K562 (cell line): ENCODE measurements around the gene AMFR. TPM values are rescaled to one million over a fixed set of nuclear protein-coding genes. Genes with fewer than 3 reads are reported as not detected.

Experiments used
- ATF3 ChIP-seq, 2 experiments: fragments of 450-650 bp in 1 of 2; sonication (generic) in 1 of 2; formaldehyde crosslinking in 1 of 2; IDR thresholded peaks in 1 of 2; conservative IDR thresholded peaks in 1 of 2; 2 replicates each; pipeline versions ENCODE4 v1.6.1 to v1.8.1; 2016 to 2023; ENCODE audit warnings: mild to moderate bottlenecking in 2 of 2, moderate library complexity in 2 of 2, inconsistent platforms in 1 of 2, missing genetic modification reagents in 1 of 2
- BCL6 ChIP-seq: fragments of 250-450 bp; sonication (Bioruptor Pico); IDR thresholded peaks from 2 replicates; pipeline ENCODE4 v1.4.0; 2020
- CCNT2 ChIP-seq: IDR thresholded peaks from 2 replicates; pipeline ENCODE4 v1.6.1; 2011; ENCODE audit warnings: borderline replicate concordance, low read depth, mild to moderate bottlenecking, moderate library complexity, mixed read lengths, low read length; ENCODE audit not compliant: insufficient read length; ENCODE audit errors: extremely low read depth
- CHAMP1 ChIP-seq: fragments of 450-650 bp; IDR thresholded peaks from 2 replicates; pipeline ENCODE4 v1.6.1; 2016; ENCODE audit warnings: mild to moderate bottlenecking
- CHCHD3 ChIP-seq: fragments of 250-450 bp; sonication (Bioruptor Pico); IDR thresholded peaks from 2 replicates; pipeline ENCODE4 v2.1.2; 2022; ENCODE audit warnings: mild to moderate bottlenecking
- EP400 ChIP-seq: fragments of 450-650 bp; IDR thresholded peaks from 2 replicates; pipeline ENCODE4 v1.6.1; 2017; ENCODE audit warnings: antibody characterized with exemption, mild to moderate bottlenecking, moderate library complexity
- FOS ChIP-seq: IDR thresholded peaks from 3 replicates; pipeline ENCODE4 v1.6.1; 2011; ENCODE audit not compliant: insufficient read length; ENCODE audit errors: extremely low read depth
- HDAC1 ChIP-seq, 2 experiments: fragments of 450-650 bp; IDR thresholded peaks; 2 replicates each; pipeline ENCODE4 v1.6.1; 2016 to 2017; ENCODE audit warnings: inconsistent platforms in 1 of 2, mild to moderate bottlenecking in 1 of 2, moderate library complexity in 1 of 2
- MAFF ChIP-seq: IDR thresholded peaks from 2 replicates; pipeline ENCODE4 v1.6.1; 2012; ENCODE audit warnings: low read length, improper control_type of control experiment
- MAFG ChIP-seq: fragments of 450-650 bp; conservative IDR thresholded peaks from 2 replicates; pipeline ENCODE4 v1.6.1; 2016; ENCODE audit warnings: missing genetic modification characterization, missing compliant biosample characterization
- NCOA2 ChIP-seq, 2 experiments: fragments of 450-650 bp; IDR thresholded peaks; 2 replicates each; pipeline ENCODE4 v1.6.1; 2018; ENCODE audit warnings: mild to moderate bottlenecking in 2 of 2, moderate library complexity in 1 of 2; ENCODE audit not compliant: partially characterized antibody in 2 of 2
- NFE2 ChIP-seq: IDR thresholded peaks from 2 replicates; pipeline ENCODE4 v1.6.1; 2014; ENCODE audit warnings: antibody characterized with exemption, low read depth
- TAF1 ChIP-seq: IDR thresholded peaks from 2 replicates; pipeline ENCODE4 v1.6.1; 2011; ENCODE audit warnings: mild to moderate bottlenecking, low read length, moderate library complexity; ENCODE audit not compliant: insufficient read depth, control insufficient read depth, severe bottlenecking; ENCODE audit errors: extremely low read depth
- XRCC3 ChIP-seq: fragments of 450-650 bp; IDR thresholded peaks from 2 replicates; pipeline ENCODE4 v1.6.1; 2017; ENCODE audit warnings: mild to moderate bottlenecking, moderate library complexity
- XRCC5 ChIP-seq: fragments of 200-400 bp; formaldehyde crosslinking; IDR thresholded peaks from 2 replicates; pipeline ENCODE4 v1.6.1; 2017; ENCODE audit warnings: low read depth, mild to moderate bottlenecking, low read length
- YY1 ChIP-seq, 3 experiments: IDR thresholded peaks; 2 replicates each; pipeline ENCODE4 v1.6.1; 2011; ENCODE audit warnings: low read length in 2 of 3, mild to moderate bottlenecking in 2 of 3, moderate library complexity in 2 of 3, borderline replicate concordance in 1 of 3, control low read depth in 1 of 3, low read depth in 1 of 3; ENCODE audit not compliant: insufficient read depth in 3 of 3, insufficient replicate concordance in 2 of 3, control insufficient read depth in 1 of 3, insufficient read length in 1 of 3; ENCODE audit errors: extremely low read depth in 1 of 3
- ZC3H8 ChIP-seq: fragments of 450-650 bp; IDR thresholded peaks from 2 replicates; pipeline ENCODE4 v1.6.1; 2017
- ZNF354B ChIP-seq: fragments of 250-450 bp; sonication (Bioruptor Pico); IDR thresholded peaks from 2 replicates; pipeline ENCODE4 v1.4.0; 2020
- ZNF395 ChIP-seq: fragments of 200-800 bp; sonication (Bioruptor generic); IDR thresholded peaks from 2 replicates; pipeline ENCODE4 v1.6.1; 2017; ENCODE audit warnings: missing genetic modification characterization, missing compliant biosample characterization
- polyA plus RNA-seq, 8 experiments: library from polyadenylated mRNA; depleted of rRNA in 4 of 8; stranded (reverse) in 5 of 8; unstranded in 3 of 8; fragments of >200 nt; fragmentation: Nextera tagmentation in 2 of 8; fragmentation: Illumina TruSeq in 1 of 8; extraction: Ambion mirVana in 2 of 8; extraction: Trizol in 1 of 8; gene quantifications; 2 replicates each; pipeline versions ENCODE4 v1.2.1 to v1.2.3, GENCODE V29; 2011 to 2014; ENCODE audit warnings: inconsistent platforms in 1 of 8, missing spikeins in 1 of 8
- total RNA-seq, 7 experiments: library from RNA; depleted of rRNA in 6 of 7; stranded (reverse); fragments of >200 nt in 6 of 7; fragmentation: Illumina TruSeq in 2 of 7; extraction: Trizol in 2 of 7; gene quantifications; 2 replicates each; pipeline versions ENCODE4 v1.2.1 to v1.2.3, GENCODE V29; 2011 to 2021; ENCODE audit warnings: low replicate concordance in 1 of 7

The AMFR gene
- total and polyA plus RNA-seq, 9 of the 15 experiments (the other 6 are each of a cell fraction or from before 2014, with no cell fraction given), result 15.6 to 113 (median 58.4) TPM

- TF ChIP-seq YY1 (IDR thresholded peaks at IDR 0.05; ENCODE audit: borderline replicate concordance in 1 of 3, control insufficient read depth in 1 of 3, extremely low read depth in 1 of 3, insufficient read depth in 3 of 3, insufficient read length in 1 of 3, insufficient replicate concordance in 2 of 3, low read depth in 1 of 3, low read length in 2 of 3) (no peak), ZNF354B (CRISPR knock-in tag) (no peak), NCOA2 (IDR thresholded peaks at IDR 0.05; ENCODE audit: partially characterized antibody in 2 of 2) (peak; percentile 35 to 43), ZC3H8 (no peak), EP400 (peak; percentile 56; the same call in 1 of the 2 replicates), FOS (no peak), XRCC5 (no peak), HDAC1 (IDR thresholded peaks at IDR 0.05) (peak in 1 of 2 experiments; percentile 34; a peak in 1 of 4 replicates), XRCC3 (no peak), ATF3 (IDR thresholded peaks at IDR 0.05) (no peak), ATF3 (CRISPR knock-in tag; conservative IDR thresholded peaks at IDR 0.05) (no peak), NFE2 (peak; percentile 27), ZNF395 (peak; percentile 69; the same call in 1 of the 2 replicates), MAFF (peak; percentile 21; the same call in 1 of the 2 replicates), BCL6 (peak; percentile 92; the same call in 1 of the 2 replicates), MAFG (tag) (no peak; the same call in 1 of the 2 replicates), CCNT2 (peak; percentile 92), CHCHD3 (no peak), CHAMP1 (0 out of 2 replicates have a peak, but pooled peaks have one; percentile 53), TAF1 (no peak)
Measured at GRCh38 chr16:56462064-56462796, 36.9 kb upstream of the AMFR start (continued).
